Activated effector memory CD4-positive, alpha-beta T cell treated with Interleukin-2 at 50 U/mL for 16 hours (primary cell): ENCODE results near the gene PPDPF.

Experiments used
- DNase-seq: peaks from one replicate; pipeline ENCODE4 v3.0.0-alpha.2; 2020

PPDPF gene

DNA sequence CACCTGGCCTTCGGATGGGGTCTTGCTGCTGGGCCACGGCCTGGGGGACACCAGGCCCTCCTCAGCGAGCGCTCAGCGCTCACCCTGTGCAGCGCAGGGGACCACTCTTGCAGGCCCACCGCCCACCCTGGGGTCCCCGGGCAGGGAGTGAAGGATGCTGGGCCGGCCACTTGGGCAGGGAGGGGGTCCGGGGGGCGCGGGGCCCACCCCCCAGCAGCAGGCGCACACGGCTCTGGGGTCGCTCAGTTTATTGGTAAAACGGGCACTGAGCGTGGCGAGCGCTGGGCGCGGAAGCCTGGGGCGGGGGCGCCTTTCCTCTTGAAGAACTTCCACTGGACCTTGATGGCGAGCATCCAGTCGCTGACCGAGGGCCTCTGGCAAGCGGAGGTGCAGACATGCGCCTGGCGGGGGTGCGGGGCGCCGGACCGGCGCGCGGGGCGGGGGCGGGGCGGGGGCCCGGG, 32.8 kb upstream of the PPDPF start:
- DNase-seq = no peak

DNA sequence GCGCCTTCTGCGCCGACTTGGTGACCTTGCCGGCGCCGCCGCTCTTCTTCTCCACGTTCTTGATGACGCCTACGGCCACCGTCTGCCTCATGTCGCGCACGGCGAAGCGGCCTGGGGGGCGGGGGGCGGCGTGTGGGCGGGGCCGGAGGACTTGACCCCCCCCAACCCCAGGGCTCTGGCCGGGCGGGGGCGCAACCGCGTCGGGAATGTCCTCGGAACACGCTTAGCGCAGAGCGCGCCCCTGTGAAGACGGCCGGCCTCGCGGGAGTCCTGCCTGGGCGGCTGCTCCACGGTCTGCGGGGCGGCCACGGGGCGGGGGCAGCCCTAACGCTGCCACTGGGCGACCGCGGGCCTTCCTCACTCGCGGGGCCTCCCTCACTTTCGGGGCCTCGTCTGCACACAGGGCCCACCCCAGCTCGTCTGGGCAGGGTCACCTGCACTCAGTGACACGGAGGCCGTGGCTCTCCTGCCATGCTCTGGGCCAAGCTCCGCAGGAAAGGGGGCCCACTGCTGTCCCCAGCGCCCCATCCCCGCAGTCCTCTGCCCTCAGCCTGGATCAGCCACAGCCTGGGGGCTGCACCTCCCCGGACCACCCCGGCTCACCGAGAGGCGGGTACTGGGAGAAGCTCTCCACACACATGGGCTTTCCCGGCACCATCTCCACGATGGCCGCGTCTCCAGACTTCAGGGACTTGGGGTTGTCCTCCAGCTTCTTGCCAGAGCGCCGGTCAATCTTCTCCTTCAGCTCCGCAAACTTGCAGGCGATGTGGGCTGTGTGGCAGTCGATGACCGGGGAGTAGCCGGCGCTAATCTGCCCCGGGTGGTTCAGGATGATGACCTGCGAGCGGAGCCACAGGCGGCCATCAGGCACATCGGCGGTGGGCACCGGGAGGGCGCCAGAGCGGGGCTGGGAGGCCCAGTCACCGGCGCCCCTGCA, 32.0 kb upstream of the PPDPF start:
- DNase-seq = no peak

DNA sequence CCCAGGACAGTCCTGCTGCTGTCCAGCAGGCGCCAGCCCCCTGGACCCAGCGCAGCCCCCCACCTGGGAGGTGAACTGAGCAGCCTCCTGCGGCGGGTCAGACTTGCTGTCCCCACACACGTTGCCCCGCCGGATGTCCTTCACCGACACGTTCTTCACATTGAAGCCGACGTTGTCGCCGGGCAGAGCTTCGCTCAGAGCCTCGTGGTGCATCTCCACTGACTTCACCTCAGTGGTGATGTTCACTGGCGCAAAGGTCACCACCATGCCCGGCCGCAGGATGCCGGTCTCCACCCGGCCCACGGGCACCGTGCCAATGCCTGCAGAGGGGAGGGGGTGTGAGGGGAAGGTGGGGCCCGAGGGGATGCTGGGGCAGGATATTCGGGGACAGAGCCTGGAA, 30.1 kb upstream of the PPDPF start:
- DNase-seq = no peak

DNA sequence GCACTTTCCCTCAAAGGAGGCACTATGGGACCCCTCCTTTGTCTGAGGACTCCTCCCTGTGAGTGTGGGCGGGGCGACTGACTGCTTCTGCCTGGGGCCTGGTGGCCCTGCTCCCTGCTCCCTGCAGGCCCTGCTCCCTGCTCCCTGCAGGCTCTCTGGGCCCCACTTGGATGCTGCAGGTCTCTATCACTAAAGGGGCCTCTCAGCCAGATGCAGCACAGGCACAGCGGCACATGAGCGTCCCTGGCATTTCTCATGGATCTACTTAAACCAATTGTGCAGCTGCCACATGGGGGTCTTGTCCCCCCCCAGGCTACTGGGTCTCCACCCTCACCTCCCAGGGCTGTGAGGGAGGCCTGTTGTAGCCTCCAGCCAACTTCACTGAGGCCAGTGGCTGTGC, 29.5 kb upstream of the PPDPF start:
- DNase-seq = no peak

DNA sequence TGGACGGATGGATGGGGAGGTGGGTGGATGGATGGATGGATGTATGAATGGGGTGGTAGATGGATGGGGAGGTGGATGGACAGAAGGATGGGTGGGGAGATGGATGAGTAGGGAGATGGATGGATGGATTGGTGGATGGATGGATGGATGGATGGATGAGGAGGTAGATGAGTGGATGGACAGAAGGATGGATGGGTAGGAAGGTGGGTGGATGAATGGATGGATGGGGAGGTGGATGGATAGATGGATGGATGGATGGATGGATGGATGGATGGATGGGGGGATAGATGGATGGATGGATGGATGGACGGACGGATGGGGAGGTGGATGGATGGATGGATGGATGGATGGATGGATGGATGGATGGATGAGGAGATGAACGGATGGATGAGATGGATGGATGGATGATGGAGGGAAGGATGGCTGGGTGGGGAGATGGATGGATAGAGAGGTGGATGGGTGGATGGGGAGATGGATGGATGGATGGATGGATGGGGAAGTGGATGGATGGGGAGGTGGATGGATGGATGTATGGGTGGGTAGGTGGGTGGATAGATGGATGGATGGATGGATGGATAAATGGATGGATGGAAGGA, 28.8 kb upstream of the PPDPF start:
- DNase-seq = no peak

DNA sequence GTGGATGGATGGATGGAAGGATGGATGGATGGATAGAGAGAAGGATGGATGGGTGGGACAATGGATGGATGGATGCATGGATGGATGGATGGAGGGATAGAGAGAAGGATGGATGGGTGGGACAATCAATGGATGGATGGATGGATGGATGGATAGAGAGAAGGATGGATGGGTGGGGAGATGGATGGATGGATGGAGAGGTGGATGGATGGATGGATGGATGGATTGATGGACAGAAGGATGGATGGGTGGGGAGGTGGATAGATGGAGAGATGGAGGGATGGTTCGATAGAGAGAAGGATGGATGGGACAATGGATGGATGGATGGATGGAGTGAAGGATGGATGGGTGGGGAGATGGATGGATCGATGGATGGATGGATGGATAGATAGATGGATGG, 28.0 kb upstream of the PPDPF start:
- no peak for DNase-seq

DNA sequence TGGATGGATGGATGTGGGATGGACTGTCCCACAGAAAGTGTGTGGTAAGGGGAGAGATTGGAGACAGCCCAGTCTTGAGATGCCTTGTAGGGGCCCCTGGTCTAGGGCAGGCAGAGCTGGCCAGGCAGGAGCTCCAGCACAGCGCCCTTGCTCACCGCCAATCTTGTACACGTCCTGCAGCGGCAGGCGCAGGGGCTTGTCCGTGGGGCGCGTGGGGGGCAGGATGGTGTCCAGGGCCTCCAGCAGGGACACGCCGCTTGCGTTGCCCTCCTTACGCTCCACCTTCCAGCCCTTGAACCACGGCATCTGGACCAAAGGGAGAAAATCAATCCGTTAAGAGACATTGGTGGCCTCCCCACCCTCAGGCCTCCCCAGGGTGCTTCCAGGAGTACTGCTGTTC, 27.6 kb upstream of the PPDPF start:
- DNase-seq = no peak

DNA sequence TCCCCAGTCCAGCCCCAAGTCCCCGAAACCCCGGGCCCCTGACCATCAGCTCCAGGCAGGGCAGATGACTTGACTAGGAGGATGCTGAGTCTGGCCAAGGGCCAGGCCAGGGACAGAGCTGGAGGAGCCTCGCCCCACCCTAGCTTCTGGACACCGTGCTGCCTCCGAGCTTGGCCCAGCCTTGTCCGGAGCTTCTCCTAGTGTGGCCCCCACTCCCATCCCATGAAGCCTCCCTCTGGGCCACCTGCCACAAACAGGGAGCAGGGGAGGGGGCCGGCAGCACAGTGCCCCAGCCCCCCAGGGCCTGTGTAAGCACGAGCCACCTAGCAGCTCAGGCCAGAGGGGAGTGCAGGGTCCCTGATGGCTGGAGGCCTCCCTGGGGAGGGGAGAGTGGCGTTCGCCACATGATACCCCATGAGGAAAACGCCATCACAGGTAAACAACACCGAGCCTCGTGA, 27.0 kb upstream of the PPDPF start:
- DNase-seq = no peak

DNA sequence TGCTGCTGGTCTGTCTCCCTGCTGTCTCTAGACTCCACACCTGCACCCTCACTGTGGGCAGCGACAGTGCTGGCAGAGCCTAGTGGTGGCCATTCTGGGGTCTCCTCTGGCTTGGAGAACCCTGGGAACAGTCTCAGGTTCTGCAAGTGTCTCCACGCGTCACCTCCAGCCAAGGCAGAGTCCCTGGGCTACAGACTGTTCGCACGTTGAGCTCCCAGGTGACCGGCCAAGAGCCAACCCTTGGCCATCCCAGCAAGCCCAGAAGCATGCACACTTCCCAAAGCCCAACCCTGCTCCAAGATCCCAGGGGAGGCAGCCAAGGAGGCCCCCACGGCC, 26.5 kb upstream of the PPDPF start:
- DNase-seq = no peak

DNA sequence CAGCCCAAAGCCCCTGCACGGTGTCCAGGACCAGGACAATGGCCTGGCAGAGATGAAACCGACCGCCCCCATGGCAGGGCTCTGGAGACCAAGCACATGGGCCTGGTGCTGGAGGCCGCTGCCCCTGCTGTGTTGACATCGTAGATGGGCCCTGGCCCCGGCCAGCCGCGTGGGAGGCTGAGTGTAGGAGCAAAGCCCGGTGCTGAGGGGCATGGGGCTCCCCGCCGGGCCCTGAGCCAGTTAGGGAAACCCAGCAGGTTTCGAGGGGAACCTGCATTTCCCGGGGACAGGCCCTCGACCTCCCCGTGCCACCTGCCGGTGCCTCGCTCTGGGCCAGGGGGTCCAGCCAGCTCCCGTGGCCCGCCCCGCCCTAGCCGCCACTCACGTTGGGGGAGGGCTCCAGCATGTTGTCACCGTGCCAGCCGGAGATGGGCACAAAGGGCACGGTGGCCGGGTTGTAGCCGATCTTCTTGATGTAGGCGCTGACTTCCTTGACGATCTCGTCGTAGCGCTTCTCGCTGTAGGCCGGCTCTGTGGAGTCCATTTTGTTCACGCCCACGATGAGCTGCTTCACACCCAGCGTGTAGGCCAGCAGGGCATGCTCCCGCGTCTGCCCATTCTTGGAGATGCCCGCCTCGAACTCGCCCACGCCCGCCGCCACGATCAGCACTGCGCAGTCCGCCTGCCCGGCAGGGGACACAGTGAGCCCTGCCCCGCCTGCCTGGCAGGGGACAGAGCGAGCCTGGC, 26.0 kb upstream of the PPDPF start:
- no peak for DNase-seq

DNA sequence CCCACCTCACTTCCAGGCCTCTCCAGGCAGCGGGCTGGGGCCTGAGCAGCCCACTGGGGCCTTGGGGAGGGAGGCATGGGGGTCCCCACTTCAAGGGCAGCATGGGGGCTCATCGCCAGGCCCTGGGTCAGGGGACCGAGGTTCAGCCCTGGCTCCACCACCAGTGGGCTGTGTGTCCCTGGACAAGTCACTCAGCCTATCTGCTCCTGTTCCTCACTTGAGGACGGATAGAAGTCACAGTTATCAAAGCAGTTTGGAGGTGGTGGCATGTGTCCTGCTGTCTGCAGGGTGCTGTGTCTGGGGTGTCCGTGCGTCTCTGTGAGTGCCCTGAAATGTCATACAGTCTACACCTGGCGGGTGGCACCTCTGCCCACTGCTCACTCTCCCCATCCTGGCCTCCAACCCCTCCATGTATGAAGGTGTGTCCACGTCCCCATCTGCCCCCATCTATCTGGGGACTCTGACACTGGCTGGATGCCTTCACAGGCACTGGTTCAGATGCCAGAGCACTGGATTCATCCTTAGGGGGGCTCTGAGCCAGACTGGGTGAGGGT, 25.3 kb upstream of the PPDPF start:
- no peak for DNase-seq

DNA sequence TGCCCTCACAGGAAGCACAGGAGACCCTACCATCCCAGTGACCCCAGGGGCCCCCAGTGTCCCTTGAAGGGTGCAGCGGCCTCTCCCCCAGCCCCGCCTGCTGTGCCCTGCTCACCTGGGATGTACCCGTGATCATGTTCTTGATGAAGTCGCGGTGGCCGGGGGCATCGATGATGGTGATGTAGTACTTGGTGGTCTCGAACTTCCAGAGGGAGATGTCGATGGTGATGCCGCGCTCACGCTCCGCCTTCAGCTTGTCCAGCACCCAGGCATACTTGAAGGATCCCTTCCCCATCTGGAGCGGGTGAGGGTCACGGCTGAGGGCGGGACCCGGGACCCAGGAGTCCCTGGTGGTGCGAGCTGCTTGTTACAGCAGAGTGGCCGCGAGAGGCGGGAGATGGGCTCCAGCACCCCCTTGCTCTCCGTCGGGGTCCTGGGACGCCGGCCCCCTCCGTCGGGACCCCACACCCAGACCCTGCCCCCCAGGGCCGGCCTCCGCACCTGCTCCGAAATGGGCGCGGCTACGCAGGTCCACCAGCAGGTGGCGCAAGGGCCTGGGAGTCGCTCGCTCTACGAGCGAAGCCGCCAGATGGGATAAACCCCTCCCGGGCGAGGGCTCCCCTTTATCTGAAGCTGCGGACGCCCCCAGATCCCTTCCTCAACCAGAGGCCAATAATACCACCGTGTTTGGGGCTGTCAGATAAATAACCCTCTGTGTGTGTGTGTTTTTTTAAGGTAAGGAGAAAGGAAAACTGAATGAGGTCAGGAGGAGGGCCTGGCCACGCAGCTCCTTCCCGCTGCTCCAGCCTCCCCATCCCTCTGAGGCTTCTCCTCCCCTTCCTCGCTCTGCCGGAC, 24.6 kb upstream of the PPDPF start:
- DNase-seq = peak; percentile 62

DNA sequence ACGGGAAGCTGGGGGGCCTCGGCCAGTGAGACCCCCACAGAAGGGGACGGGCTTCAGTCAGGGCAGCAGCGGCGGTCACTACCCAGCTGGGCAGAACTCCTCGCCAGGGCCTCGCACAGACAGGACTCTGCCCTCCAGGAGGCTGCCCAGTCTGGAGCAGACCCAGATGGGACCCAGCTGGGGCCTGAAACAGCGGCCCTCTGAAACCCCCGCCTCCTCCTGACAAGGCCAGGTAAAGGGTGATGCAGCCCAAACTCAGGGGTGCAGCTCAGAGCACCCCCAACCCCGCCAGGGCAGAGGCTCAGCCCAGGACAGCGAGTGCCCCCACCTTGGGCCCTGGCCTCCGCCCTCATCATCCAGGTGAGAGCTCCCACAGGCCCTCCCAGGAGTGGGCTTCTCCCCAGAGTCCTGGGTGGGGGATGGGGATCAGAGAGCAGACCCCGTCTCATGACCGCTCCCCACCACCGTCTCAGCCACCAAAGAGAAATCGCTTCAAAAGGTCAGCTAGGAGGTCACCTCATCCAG, 23.9 kb upstream of the PPDPF start:
- DNase-seq = no peak

DNA sequence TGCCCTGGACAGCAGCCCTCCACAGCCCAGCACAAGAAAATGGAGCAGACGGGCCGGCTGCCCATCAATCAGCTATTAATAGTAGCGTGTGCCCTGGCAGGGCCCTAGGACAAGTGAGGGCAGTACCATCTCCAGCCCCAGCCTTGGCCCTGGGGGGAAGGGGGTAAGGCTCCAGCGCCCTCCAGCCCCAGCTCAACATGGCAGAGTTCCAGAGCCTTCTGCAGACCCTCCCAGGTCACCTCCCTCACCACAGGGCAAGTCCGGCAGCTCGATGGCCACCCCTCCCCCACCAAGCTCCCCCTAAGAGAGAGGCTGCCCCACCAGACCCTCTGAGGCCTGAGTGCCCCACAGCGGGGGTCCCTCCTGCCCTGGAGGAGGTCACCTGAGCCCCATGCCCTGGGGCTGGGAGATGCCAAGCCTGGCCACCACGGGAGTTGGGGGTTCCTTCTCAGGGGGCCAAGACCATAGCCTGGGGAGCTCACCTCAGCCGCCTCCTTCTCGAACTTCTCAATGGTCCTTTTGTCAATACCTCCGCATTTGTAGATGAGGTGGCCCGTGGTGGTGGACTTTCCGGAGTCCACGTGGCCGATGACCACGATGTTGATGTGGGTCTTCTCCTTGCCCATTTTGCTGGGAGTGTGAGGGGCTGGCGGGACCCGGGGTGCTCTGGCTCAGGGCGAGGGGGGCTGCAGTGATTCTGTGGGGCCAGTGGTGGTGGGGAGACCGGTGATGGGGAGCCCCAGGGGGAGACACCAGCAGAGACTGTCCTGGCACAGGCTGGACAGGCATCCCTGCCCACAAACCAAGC, 23.2 kb upstream of the PPDPF start:
- no peak for DNase-seq

DNA sequence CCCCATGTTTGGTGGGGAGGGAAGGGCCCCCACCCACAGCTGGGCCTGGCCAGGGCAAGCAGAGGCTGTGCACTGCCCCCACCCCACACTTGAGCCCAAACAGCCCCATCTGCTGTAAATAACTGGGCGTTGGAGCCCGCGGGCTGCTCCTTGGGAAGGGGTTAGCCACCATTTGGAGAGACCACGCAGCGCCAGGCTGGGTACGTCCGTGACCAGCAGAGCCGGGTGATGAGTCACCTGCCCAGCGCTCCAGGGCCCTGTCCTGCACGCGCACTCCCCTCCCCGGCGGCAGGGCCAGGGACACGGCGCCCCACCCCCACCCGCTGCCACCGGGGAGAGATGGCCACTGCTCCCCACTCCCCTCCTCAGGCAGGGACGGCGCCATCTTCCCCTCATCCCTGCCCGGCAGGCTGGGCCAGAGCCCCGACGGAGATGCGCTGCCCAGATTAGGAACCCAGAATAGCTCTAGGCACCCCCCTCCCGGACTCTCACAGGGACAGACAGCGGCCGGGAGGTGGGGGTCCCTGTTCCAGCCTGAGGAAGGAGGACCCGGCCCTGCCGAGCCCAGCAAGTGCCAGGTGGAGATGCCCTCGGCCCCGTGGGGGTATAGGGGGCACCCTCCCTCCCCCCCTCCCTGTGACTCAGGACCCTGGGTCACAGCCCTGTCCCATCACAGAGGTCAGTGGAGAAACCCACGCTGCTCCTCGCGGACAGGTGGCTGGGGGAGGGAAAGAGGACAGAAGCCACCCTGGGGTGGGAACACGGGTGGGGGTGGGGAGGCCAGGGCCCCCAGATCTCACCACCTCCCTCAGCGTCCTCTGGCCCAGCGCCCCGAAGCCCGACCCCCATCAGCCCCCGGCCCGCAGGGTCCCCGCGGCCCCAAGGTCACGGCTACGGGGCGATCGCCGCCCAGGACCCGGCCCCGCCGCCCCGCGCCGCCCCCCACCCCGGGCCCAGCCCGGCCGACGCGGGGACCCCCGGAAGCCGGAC, 22.3 kb upstream of the PPDPF start:
- DNase-seq = no peak

DNA sequence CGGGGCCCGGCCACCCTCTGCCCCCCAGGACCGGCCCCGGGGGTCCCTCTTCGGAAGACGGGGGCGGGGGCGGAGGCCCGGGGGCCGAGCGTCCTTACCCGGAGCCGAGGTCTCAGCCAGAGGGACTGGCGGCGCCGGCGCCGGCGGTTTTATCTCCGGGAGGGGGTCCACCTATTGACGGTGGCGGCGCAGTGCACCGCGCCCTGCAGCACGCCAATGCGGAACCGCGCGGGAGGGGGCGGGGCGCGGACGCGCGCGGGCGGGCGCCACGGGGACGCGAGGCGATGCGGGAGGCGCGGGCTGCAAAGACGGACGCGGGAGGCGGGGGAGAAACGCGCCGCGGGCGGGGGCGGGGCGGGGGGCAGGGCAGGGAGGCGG, 21.6 kb upstream of the PPDPF start, which contains the start of gene EEF1A2:
Gene EEF1A2 (minus strand): TSS at position 124 of the 378 bp plus-strand sequence. CDS start 1,320 bp downstream, outside the sequence.
- peak; percentile 45 for DNase-seq

DNA sequence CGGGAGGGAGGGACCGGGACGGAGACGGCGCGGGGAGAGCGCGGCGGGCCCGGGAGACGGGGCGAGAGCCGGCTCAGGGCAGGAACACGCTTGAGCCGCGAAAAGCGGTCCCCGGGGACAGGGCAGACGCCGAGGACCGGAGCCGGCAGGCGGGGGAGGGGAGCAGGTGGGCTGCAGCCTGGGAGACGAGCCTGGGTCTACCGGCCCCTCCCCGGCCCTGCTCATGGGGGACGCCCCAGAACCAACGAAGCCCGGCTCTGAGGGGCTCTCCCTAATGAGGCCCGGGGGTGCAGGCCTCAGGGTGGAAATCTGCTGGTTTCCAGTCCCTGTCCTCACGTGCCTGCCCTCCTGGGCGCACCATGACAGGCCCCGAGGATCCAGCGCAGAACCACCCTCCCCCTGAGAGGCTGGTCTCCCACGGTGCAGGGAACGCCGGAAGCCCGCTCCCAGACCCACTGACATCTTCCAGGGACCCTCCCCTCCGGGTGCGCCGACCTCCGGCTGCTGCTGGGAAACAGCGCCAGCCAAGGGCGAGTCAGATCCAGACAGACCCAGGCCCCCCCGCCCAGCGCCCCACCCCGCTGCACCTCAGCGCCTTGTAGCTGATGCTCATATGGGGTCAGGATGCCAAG, 21.1 kb upstream of the PPDPF start:
- no peak for DNase-seq

DNA sequence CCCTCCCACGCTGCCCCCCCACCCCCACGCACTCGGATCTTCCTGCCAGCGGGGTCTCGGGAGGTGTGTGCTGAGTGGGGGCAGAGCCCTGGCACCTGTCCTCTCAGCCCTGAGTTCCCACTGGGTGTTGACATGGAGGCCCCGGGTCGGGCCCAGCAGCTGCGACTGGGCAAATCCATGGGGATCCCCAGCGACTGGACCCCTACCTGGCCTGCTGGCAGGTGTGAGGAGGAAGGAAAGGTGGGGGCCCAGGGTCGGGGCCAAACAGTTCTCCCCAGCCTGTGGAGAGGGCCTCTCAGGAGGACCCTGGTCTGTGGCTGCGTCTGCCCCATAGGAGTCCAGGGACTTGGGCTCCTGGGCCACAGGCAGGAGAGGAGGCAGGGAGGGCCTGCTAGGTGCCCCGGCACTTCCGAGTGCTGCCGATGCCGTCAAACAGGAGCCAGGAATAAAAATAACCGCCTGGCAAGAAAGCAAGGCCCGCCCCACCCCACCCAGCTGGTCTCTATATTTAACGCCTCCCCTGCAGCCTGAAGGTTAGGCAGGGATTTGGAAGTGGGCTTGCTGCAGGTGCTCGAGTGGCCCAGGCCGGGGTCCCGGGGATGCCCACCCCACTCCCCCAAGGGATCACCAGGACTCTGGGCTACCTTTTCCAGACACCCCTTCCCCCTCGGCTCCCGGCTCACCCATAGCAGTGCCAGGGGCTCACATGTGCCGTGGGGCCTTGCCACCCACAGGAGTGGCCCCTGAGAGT, 20.2 kb upstream of the PPDPF start:
- no peak for DNase-seq
